H1 (cell line): ENCODE data around the gene WFDC12. TPM values are rescaled to one million over a fixed set of nuclear protein-coding genes. Genes with fewer than 3 reads are reported as not detected.

Experiments
- SUZ12 ChIP-seq: fragments of 200-600 bp; sonication (generic); IDR thresholded peaks from 2 replicates; pipeline ENCODE4 v1.6.1; 2012; ENCODE audit warnings: mild to moderate bottlenecking, inconsistent platforms, low read length, moderate library complexity, mixed read lengths
- polyA plus RNA-seq, 7 experiments: library from polyadenylated mRNA; depleted of rRNA in 3 of 7; stranded (reverse) in 5 of 7; unstranded in 2 of 7; fragments of >200 nt in 5 of 7; fragments of 200-250 nt in 2 of 7; gene quantifications; 1 replicate in 5 of 7; 2 replicates in 1 of 7; 4 replicates in 1 of 7; pipeline versions ENCODE4 v1.2.1 to v1.2.3, GENCODE V29; 2011 to 2013; ENCODE audit warnings: missing spikeins in 2 of 7, mixed read lengths in 2 of 7
- total RNA-seq: library from RNA; stranded (reverse); fragmentation: NEBNext Ultra II Directional; extraction: Animal tissue kit (Norgen Biotek cat#: 25700); gene quantifications from 2 replicates; pipeline ENCODE4 v1.2.1, GENCODE V29; 2021

WFDC12 gene
- total and polyA plus RNA-seq, 2 of the 8 experiments (the other 6 are each of a cell fraction or from before 2014, with no cell fraction given): not detected

- no peak for TF ChIP-seq SUZ12
Measured at GRCh38 chr20:45088247-45088646, 36.0 kb downstream of the WFDC12 start (continued).
